Progenitor cell of endocrine pancreas (in vitro differentiated cells): Measurements from ENCODE around the gene PITHD1. TPM values are rescaled to one million over a fixed set of nuclear protein-coding genes. Genes with fewer than 3 reads are reported as not detected.
"Not testable (repeated sequence)": the region's sequence is repeated elsewhere in the genome, so short reads cannot be mapped to it uniquely, and the experiment has no call there.

Experiments used
- DNase-seq: peaks from one replicate; pipeline ENCODE4 v3.0.0; 2021; ENCODE audit warnings: low spot score; ENCODE audit not compliant: unreplicated experiment
- H3K27ac Mint-ChIP-seq: 2 replicates; pipeline ENCODE4 v1.8.0; 2021; ENCODE audit warnings: mild to moderate bottlenecking, moderate library complexity, mixed read lengths
- H3K27me3 Mint-ChIP-seq: 2 replicates; pipeline ENCODE4 v1.8.0; 2021; ENCODE audit warnings: mixed read lengths
- H3K36me3 Mint-ChIP-seq: 2 replicates; pipeline ENCODE4 v1.8.0; 2022; ENCODE audit warnings: mixed read lengths; ENCODE audit not compliant: insufficient read depth
- H3K4me1 Mint-ChIP-seq: 2 replicates; pipeline ENCODE4 v1.8.0; 2021; ENCODE audit warnings: low read depth, mixed read lengths
- H3K4me3 Mint-ChIP-seq: 2 replicates; pipeline ENCODE4 v1.8.0; 2021; ENCODE audit warnings: low read depth, mild to moderate bottlenecking, moderate library complexity, mixed read lengths
- H3K9me3 Mint-ChIP-seq: 2 replicates; pipeline ENCODE4 v1.8.0; 2021; ENCODE audit warnings: low read depth, mixed read lengths
- total RNA-seq: library from RNA; stranded (reverse); gene quantifications from 2 replicates; pipeline ENCODE4 v1.2.1, GENCODE V29; 2021
- TF ChIP-seq, protein P1 (sequence below): fragments of 200-600 bp; sonication (generic); IDR thresholded peaks from one replicate; pipeline ENCODE4 v1.5.0; 2021; ENCODE audit warnings: antibody characterized with exemption, mild to moderate bottlenecking; ENCODE audit not compliant: unreplicated experiment

Gene PITHD1
- total RNA-seq, 1 donor from 2014 or later, result 53.8 TPM

DNA sequence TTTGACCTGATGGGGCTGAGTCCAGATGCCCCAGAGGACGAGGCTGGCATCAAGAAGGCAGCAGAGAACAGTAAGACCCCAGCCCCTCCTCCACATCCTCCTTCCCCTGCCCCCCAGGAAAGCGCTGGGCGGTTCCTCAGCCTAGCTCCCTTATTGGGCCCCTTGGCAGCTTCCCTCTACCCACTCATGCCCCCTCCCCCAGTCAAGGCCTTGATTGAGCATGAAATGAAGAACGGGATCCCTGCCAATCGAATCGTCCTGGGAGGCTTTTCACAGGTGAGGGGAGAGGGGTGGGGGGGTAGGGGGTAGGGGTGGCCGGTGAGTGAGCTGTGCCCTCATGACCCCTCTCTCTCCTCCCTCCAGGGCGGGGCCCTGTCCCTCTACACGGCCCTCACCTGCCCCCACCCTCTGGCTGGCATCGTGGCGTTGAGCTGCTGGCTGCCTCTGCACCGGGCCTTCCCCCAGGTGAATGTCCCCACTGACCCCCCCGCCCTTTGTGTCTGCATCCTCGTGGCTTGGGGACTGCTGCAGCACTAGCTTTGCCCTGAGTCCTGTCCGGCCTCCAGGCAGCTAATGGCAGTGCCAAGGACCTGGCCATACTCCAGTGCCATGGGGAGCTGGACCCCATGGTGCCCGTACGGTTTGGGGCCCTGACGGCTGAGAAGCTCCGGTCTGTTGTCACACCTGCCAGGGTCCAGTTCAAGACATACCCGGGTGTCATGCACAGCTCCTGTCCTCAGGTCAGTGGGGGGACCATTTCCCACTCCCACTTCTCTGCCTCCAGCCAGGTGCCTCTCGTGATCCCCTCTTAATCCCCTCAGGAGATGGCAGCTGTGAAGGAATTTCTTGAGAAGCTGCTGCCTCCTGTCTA is 15.9 kb downstream of the PITHD1 start:
- no peak overlapping the region for H3K27ac Mint-ChIP-seq
- no peak for DNase-seq
- H3K4me3 Mint-ChIP-seq, result no peak overlapping the region
- H3K36me3 Mint-ChIP-seq, result peaks cover 6% of the 10 kb centered on the region
- peaks cover 14% of the 10 kb centered on the region for H3K4me1 Mint-ChIP-seq
- H3K27me3 Mint-ChIP-seq, result no peaks in the 10 kb centered on the region
- TF ChIP-seq, protein P1, sequence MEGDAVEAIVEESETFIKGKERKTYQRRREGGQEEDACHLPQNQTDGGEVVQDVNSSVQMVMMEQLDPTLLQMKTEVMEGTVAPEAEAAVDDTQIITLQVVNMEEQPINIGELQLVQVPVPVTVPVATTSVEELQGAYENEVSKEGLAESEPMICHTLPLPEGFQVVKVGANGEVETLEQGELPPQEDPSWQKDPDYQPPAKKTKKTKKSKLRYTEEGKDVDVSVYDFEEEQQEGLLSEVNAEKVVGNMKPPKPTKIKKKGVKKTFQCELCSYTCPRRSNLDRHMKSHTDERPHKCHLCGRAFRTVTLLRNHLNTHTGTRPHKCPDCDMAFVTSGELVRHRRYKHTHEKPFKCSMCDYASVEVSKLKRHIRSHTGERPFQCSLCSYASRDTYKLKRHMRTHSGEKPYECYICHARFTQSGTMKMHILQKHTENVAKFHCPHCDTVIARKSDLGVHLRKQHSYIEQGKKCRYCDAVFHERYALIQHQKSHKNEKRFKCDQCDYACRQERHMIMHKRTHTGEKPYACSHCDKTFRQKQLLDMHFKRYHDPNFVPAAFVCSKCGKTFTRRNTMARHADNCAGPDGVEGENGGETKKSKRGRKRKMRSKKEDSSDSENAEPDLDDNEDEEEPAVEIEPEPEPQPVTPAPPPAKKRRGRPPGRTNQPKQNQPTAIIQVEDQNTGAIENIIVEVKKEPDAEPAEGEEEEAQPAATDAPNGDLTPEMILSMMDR, result no peak
- H3K9me3 Mint-ChIP-seq, result no peaks in the 10 kb centered on the region

DNA sequence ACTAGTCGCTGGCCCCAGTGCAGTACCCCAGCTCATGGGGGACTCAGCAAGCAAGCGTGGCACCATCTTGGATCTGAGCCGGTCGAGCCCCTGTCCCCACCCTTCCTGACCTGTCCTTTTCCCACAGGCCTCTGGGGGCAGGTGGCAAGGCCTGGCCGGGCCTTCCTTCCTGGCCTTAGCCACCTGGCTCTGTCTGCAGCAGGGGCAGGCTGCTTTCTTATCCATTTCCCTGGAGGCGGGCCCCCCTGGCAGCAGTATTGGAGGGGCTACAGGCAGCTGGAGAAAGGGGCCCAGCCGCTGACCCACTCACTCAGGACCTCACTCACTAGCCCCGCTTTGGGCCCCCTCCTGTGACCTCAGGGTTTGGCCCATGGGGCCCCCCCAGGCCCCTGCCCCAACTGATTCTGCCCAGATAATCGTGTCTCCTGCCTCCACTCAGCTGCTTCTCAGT is 16.5 kb downstream of the PITHD1 start:
- H3K4me1 Mint-ChIP-seq, result peaks cover 18% of the 10 kb centered on the region
- DNase-seq, H3K27ac Mint-ChIP-seq, H3K36me3 Mint-ChIP-seq, H3K27me3 Mint-ChIP-seq, H3K9me3 Mint-ChIP-seq, H3K4me3 Mint-ChIP-seq: not testable (repeated sequence)

DNA sequence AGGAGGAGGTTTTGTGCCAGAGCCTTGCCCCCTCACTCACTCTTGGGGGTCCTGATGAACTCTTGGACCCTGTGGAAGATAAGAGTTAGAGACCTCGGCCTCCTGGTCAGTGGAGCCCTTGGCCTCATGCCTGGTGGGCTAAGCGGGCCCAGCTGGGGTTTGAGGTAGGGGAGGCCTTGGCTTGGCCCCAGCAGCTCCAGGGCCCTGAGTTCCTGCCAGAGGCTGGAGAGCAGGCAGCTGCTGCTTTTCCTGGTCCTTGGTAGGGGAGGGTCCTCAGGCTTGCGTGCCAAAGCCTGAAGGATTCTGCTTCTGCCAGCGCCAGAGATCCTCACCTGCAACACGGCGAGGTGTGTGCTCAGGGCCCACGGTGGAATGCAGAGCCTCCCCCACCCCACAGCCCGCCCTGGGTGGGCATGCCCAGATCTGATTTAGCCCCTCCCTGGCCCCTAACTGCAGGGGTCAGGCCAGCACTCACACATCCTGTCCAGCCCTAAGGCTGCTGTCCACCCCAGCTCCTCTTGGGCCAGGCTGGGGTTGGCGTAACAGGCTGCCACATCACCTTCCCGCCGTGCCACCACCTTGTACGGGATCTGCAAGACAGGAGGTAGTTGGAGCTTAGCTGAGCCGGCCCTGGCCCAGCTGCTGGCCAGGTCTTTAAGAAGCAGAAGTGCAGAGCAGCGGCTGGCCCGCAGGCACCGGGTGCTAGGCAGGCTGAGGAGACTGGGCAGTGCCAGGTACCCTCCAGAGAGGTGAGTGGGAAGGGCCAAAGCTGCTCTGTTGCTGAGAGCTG is 17.7 kb downstream of the PITHD1 start:
- H3K27ac Mint-ChIP-seq, result no peak overlapping the region
- peaks cover 6% of the 10 kb centered on the region for H3K36me3 Mint-ChIP-seq
- no peaks in the 10 kb centered on the region for H3K27me3 Mint-ChIP-seq
- TF ChIP-seq, protein P1, result no peak
- no peak overlapping the region for H3K4me3 Mint-ChIP-seq
- no peak for DNase-seq
- H3K9me3 Mint-ChIP-seq, result no peaks in the 10 kb centered on the region
- peaks cover 16% of the 10 kb centered on the region for H3K4me1 Mint-ChIP-seq

DNA sequence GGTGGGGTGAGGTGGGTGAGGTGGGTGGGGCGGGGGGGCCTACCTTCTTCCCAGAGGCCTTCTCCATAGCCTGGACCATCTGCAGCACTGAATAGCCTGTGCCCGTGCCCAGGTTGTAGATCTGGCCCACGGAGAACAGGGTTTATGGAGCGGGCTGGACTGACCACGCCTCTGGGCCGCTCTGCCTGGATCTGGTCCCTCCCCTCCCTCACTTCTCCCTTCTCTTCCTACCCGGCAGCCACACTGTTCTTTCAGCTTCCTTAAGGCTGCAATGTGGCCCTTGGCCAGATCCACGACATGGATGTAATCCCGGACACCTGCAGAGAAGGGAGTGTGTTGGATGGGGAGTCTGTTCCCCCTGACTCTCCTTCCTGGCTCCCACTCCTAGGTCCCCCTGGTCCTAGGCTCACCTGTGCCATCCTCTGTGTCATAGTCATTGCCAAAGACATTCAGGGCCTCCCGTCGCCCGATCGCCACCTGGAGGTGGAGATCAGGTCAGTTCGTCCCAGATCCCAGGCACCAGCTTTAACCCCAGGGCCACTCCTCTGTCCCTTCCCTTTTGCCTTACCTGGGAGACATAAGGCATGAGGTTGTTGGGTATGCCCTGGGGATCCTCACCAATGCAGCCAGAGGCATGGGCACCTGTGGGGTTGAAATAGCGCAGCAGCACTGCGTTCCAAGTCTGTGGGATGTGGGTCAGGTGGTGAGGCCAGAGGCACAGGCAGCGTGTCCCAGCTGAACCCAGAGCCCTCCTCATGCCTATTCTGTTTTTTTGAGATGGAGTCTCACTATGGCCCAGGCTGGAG is 18.5 kb downstream of the PITHD1 start:
- TF ChIP-seq, protein P1, result peak; percentile 8
- no peak for DNase-seq
- Mint-ChIP-seq H3K27ac (peak overlapping the region; percentile 41), H3K27me3 (no peaks in the 10 kb centered on the region), H3K36me3 (peaks cover 6% of the 10 kb centered on the region), H3K9me3 (no peaks in the 10 kb centered on the region), H3K4me1 (peaks cover 16% of the 10 kb centered on the region), H3K4me3 (no peak overlapping the region)

DNA sequence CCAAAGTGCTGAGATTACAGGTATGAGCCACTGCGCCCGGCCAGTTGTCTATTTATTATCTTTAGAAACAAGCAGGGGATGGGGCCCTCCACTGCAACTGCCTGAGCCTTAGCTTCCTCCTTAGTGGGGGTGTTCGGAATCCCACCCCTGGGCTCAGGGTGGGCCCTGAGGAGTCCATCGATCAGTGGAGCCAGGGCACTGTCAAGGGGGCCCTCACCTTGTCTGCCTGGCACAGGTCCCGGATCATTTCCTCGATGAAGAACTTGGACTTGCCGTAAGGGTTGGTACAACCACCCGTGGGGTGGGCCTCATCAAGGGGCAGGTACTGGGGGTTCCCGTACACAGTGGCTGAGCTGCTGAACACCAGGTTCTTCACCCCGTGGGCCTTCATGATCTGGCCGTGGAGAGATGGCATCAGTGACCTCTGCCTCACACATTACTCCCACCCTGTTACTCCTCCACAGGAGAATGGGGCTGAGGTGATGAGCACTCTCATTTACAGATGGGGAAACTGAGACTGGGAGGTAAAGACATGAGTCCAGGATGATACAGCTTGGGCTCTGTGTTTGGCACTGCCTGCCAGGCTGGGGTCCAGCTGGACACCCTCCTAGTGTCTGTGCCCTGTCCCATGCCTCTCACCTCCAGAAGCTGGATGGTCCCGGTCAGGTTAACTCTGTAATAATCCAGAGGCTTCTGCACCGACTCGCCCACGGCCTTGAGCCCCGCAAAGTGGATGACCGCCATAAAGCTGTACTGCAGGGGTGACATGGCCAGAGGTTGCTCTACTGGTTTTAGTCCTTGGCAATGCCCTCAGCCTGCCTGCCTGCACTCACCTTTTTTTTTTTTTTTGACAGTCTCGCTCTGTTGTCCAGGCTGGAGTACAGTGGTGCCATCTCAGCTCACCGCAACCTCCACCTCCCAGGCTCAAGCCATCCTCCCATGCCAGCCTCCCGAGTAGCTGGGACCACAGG is 19.5 kb downstream of the PITHD1 start:
- H3K9me3 Mint-ChIP-seq, result no peaks in the 10 kb centered on the region
- H3K4me1 Mint-ChIP-seq, result peaks cover 13% of the 10 kb centered on the region
- H3K4me3 Mint-ChIP-seq, result no peak overlapping the region
- H3K36me3 Mint-ChIP-seq, result peaks cover 6% of the 10 kb centered on the region
- H3K27ac Mint-ChIP-seq, result no peak overlapping the region
- DNase-seq, result no peak
- H3K27me3 Mint-ChIP-seq, result no peaks in the 10 kb centered on the region
- TF ChIP-seq, protein P1, result no peak
